A549 (cell line): ENCODE results near the gene AMOTL1. TPM values are rescaled to one million over a fixed set of nuclear protein-coding genes. Genes with fewer than 3 reads are reported as not detected.
A peak's percentile ranks its signal among the peaks of the same experiment; 100 is the strongest.

Source experiments
- ATAC-seq, 2 experiments: fragments of 200-7000 bp in 1 of 2; fragments of >200 bp in 1 of 2; cut with Nextera tagmentation in 1 of 2; cut with Tn5 transposase in 1 of 2; 3 replicates each; pipeline versions ENCODE4 v1.8.0 to v1.9.1; 2018 to 2020; ENCODE audit warnings: mild to moderate bottlenecking in 1 of 2, moderate library complexity in 1 of 2
- CTCF ChIA-PET: fragments of 300-600 bp; sonication (Branson Sonifier 250); formaldehyde crosslinking; extraction: SDS; loops from one replicate; lab custom pipeline; 2021; ENCODE audit warnings: antibody characterized with exemption, inconsistent platforms; lab: Yijun Ruan, JAX
- POLR2A ChIA-PET: fragments of 350-600 bp; formaldehyde crosslinking; extraction: SDS; loops from one replicate; lab custom pipeline; 2021; ENCODE audit warnings: antibody characterized with exemption, inconsistent platforms; lab: Yijun Ruan, JAX
- DNase-seq, 2 experiments: peaks; one replicate each; pipeline versions ENCODE4 v3.0.0 to v3.0.0-alpha.2; 2011 to 2016; ENCODE audit warnings: low read depth in 1 of 2, low spot score in 1 of 2
- FAIRE-seq: peaks from 2 replicates; lab custom pipeline; 2011; peaks lifted over from hg19 to GRCh38; lab: Jason Lieb, UNC
- H3K27ac ChIP-seq, 2 experiments: fragments of >200 bp; sonication (Bioruptor Twin); formaldehyde crosslinking; 3 replicates each; pipeline ENCODE4 v1.5.1; 2016 to 2017
- H3K4me1 ChIP-seq: fragments of >200 bp; sonication (Bioruptor Twin); formaldehyde crosslinking; 3 replicates; pipeline ENCODE4 v1.6.1; 2016
- H3K4me2 ChIP-seq: fragments of >200 bp; sonication (Bioruptor Twin); formaldehyde crosslinking; 3 replicates; pipeline ENCODE4 v1.6.1; 2016
- H3K4me3 ChIP-seq: fragments of >200 bp; sonication (Bioruptor Twin); formaldehyde crosslinking; 3 replicates; pipeline ENCODE4 v1.5.1; 2016
- H3K9me3 ChIP-seq: fragments of >200 bp; sonication (Bioruptor Twin); formaldehyde crosslinking; 3 replicates; pipeline ENCODE4 v1.6.1; 2016
- BHLHE40 ChIP-seq: IDR thresholded peaks from 2 replicates; pipeline ENCODE4 v1.6.1; 2012; ENCODE audit warnings: low read depth, low read length, inconsistent platforms
- EP300 ChIP-seq, 2 experiments: fragments of >200 bp; sonication (Bioruptor Twin); formaldehyde crosslinking; IDR thresholded peaks; 2 replicates in 1 of 2; 3 replicates in 1 of 2; pipeline ENCODE4 v1.6.1; 2016 to 2017
- ESRRA ChIP-seq: fragments of 150-350 bp; IDR thresholded peaks from 2 replicates; pipeline ENCODE4 v1.6.1; 2014; ENCODE audit warnings: mild to moderate bottlenecking, low read length, borderline replicate concordance
- HDAC2 ChIP-seq: fragments of 200-600 bp; sonication (generic); IDR thresholded peaks from 2 replicates; pipeline ENCODE4 v1.6.1; 2016
- MAX ChIP-seq: IDR thresholded peaks from 2 replicates; pipeline ENCODE4 v1.6.1; 2012
- NPAS2 ChIP-seq: fragments of 250-450 bp; sonication (Bioruptor Pico); IDR thresholded peaks from 2 replicates; pipeline ENCODE4 v1.8.0; 2022; ENCODE audit warnings: mild to moderate bottlenecking, moderate library complexity, borderline replicate concordance
- NR3C1 ChIP-seq: fragments of >200 bp; sonication (Bioruptor Twin); formaldehyde crosslinking; IDR thresholded peaks from 3 replicates; pipeline ENCODE4 v1.6.1; 2017
- PHF8 ChIP-seq: fragments of 200-600 bp; sonication (generic); IDR thresholded peaks from 2 replicates; pipeline ENCODE4 v1.6.1; 2016; ENCODE audit warnings: low read depth, mild to moderate bottlenecking, antibody characterized with exemption, moderate library complexity, borderline replicate concordance
- RARB ChIP-seq: fragments of 250-450 bp; sonication (Bioruptor Pico); IDR thresholded peaks from 2 replicates; pipeline ENCODE4 v1.8.0; 2021; ENCODE audit warnings: mild to moderate bottlenecking, moderate library complexity
- REST ChIP-seq: fragments of 200-600 bp; sonication (generic); IDR thresholded peaks from 2 replicates; pipeline ENCODE4 v1.6.1; 2016; ENCODE audit warnings: antibody characterized with exemption, mild to moderate bottlenecking, moderate library complexity
- RNF2 ChIP-seq: fragments of 200-600 bp; sonication (generic); IDR thresholded peaks from 2 replicates; pipeline ENCODE4 v1.6.1; 2016; ENCODE audit warnings: low read depth, mild to moderate bottlenecking, antibody characterized with exemption, moderate library complexity, borderline replicate concordance
- USF2 ChIP-seq: fragments of 450-650 bp; IDR thresholded peaks from 2 replicates; pipeline ENCODE4 v1.6.1; 2014; ENCODE audit warnings: antibody characterized with exemption
- ZC3H11A ChIP-seq: fragments of 450-650 bp; IDR thresholded peaks from 2 replicates; pipeline ENCODE4 v1.6.1; 2014; ENCODE audit warnings: antibody characterized with exemption, mild to moderate bottlenecking
- WGBS: methylation state at CpG from one replicate; pipeline ENCODE4 v1.1.6; 2017; ENCODE audit errors: missing lambda C conversion rate; 5-methylcytosine and 5-hydroxymethylcytosine counted together
- polyA plus RNA-seq, 4 experiments: library from polyadenylated mRNA; depleted of rRNA in 3 of 4; stranded (reverse); fragments of >200 nt; fragmentation: RNase III in 1 of 4; extraction: RNeasy Plus Mini Kit Qiagen cat#74134 plus additional on column Dnase treatment in 1 of 4; gene quantifications; 2 replicates in 3 of 4; 3 replicates in 1 of 4; pipeline ENCODE4 v1.2.3, GENCODE V29; 2011 to 2017

AMOTL1 gene
- polyA plus RNA-seq, 2 of the 4 experiments (the other 2 are of a cell fraction): 3.9 to 12.2 TPM

GRCh38 chr11:94776351-94777321 is 8.5 kb downstream of the AMOTL1 start:
- Histone ChIP-seq H3K4me3 (no peak overlapping the region), H3K4me2 (peak overlapping the region; percentile 36), H3K9me3 (no peaks in the 10 kb centered on the region), H3K4me1 (peaks cover 16% of the 10 kb centered on the region), H3K27ac (peak overlapping the region in 1 of 2 experiments; percentile 41; a peak in 2 of 6 replicates)
- ChIA-PET POLR2A (no interaction called here), CTCF (interaction anchor here (1.5 kb wide), 1 partner anchor 10 kb away, joined by 3 read pairs; no protein-coding TSS in a partner anchor)
- DNase-seq: peak in 1 of 2 experiments; percentile 17
- no peak for FAIRE-seq
- WGBS: 44% methylated on average over 4 of the region's 5 CpGs
- TF ChIP-seq MAX (peak; percentile 23; the same call in 1 of the 2 replicates), REST (no peak)
- ATAC-seq: peak; percentile 59 to 64; a peak in 4 of 6 replicates

- TF ChIP-seq NR3C1 (no peak), BHLHE40 (no peak), ESRRA (no peak), USF2 (no peak), RARB (CRISPR knock-in tag) (no peak), NPAS2 (CRISPR knock-in tag) (no peak), PHF8 (no peak), EP300 (IDR thresholded peaks at IDR 0.05) (no peak), HDAC2 (no peak)
- H3K9me3 ChIP-seq: no peaks in the 10 kb centered on the region
- CTCF ChIA-PET: interaction anchor here (0.9 kb wide), 1 partner anchor 157 kb away, joined by 4 read pairs; no protein-coding TSS in a partner anchor
- H3K4me2 ChIP-seq: no peak overlapping the region
- peaks cover 15% of the 10 kb centered on the region for H3K4me1 ChIP-seq
- FAIRE-seq (no peak), ATAC-seq (no peak), DNase-seq (no peak)
- WGBS: 84% methylated on average over 3 of the region's 3 CpGs
- POLR2A ChIA-PET: no interaction called here
- H3K27ac ChIP-seq: no peak overlapping the region
- no peak overlapping the region for H3K4me3 ChIP-seq
Measured at GRCh38 chr11:94780432-94780831, 12.3 kb downstream of the AMOTL1 start.

GRCh38 chr11:94781837-94782236 is 13.7 kb downstream of the AMOTL1 start:
- TF ChIP-seq RARB (CRISPR knock-in tag): no peak
- no peak for TF ChIP-seq RNF2
- no peak for TF ChIP-seq ZC3H11A
- no peak for FAIRE-seq
- H3K27ac ChIP-seq: no peak overlapping the region
- no peak for DNase-seq
- H3K4me3 ChIP-seq: no peak overlapping the region
- H3K4me2 ChIP-seq: no peak overlapping the region
- ChIA-PET CTCF (interaction anchor here (1.2 kb wide), 1 partner anchor 116 kb away, joined by 3 read pairs; no protein-coding TSS in a partner anchor), POLR2A (no interaction called here)
- ATAC-seq: no peak
- no peaks in the 10 kb centered on the region for H3K9me3 ChIP-seq
- H3K4me1 ChIP-seq: peaks cover 5% of the 10 kb centered on the region
- 83% methylated on average over 1 of the region's 1 CpG for WGBS
